Stimulated activated CD8-positive, alpha-beta memory T cell treated with anti-CD3 and anti-CD28 coated beads, Interleukin-15, amount 100 ng/mL, for 48 hours (primary cell): ENCODE data around the gene NOTUM.

Source experiments
- DNase-seq, 2 donors: peaks; one replicate each; pipeline ENCODE4 v3.0.0-alpha.2; 2020; ENCODE audit warnings: low read depth in 2 of 2

The NOTUM gene

GRCh38 chr17:81935709-81936084 lies 25.3 kb downstream of the NOTUM start:
- DNase-seq = no peak

DNA sequence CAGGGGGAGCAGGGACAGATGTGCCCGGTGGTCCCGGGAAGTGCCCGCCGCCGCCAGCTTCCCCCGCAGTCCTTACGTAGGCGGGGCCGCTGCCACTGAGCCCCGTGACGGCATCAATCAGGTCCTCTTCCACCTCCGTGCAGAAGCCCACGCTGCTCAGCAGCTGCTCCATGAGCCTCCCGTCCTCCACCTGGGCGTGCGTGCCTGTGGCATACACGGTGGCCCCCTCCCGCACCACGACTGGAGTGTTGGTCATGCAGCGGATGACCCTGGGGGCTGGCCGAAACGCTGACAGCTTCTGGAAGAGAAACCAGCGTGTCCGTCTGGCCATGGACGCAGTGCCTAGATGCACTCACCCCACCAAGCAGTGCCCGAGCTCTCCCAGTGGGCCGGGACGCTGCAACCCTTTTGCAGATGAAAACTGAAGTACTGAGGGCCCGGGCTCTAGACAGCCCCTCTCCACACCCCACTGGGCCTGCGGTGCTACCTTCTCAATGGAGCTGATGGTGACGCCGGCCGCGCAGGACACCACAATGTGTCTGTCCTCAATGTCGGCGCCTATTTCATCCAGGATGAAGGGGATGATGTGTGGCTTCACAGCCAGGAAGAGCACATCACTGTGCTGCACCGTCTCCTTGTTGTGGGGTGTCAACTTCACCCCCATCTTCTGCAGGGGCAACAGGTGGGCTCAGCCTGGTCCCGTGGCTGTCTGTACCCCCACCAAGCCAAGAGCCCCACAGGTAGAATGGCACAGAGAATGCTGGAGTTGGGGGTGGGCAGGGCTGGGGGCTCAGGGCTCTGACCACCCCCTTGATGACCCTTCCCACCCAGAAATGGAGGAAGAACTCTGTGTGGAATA lies 25.9 kb downstream of the NOTUM start:
- no peak for DNase-seq

DNA sequence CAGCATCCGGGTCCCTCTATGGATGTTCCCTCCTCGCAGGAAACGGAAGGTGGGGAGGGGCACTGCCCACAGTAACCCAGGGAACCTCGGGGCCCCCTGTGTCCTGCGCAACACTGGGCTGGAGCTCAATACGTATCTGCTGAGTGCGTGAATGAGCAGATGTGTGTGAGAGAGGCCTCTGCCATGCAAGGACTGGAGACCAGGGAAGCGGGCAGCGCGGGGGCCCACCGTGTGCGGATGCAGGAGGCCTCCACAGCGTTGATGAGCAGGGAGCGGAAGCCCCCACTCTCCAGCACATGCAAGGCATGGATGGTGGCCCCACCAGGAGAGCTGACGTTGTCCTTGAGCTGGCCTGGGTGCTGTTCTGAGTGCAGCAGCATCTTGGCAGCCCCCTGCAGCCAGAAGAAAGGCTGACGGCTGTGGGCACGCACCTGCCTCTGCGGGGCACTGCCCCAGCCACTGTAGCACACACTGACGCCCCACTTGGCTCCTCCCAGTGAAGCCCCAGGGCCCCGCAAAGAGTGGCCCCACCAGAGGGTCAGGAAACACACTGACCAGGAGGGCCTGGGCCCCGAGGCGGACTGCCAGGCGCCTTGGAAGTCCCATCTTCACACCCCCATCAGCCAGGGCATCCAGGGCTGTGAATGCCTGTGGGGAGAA lies 26.8 kb downstream of the NOTUM start:
- DNase-seq = no peak

GRCh38 chr17:81933178-81933699 lies 27.7 kb downstream of the NOTUM start:
- DNase-seq = no peak

- DNase-seq = no peak
Observed at GRCh38 chr17:81932333-81932983, 28.5 kb downstream of the NOTUM start.

DNA sequence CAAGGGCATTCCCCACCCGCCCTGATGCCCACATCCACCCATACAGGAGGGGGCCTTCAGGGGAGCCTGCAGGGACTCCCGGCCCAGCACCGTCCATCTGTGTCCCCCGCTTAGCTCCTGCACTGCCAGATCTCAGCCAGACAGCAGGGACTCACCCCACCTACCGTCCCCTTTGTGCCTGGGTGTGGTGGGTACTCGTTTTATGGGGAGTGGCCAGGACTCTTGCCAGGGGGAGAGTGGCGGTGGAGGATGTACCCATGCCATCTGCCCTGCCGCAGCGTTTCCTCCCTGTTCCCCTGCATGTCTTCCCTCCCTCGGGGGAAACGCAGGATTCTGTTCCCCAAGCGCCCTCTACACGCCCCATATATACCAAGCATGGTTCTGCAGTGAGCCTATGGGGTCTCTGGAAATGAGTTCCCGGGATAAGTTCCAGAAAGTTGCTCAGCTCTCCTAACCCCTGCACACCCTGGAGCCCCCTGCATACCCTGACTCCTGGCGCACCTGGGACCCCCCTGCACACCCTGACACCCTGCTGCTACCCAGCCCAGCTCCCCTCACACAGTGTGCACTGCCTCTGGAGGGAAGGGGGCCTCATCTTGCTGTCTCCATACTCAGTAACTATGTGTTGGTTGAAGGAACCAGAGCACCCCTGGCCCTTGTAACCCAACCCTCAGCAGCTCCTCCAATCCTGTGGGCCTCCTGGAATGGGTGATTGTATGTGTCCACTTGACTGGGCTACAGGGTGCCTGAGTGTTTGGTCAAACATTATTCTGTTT lies 29.2 kb downstream of the NOTUM start:
- DNase-seq = no peak

GRCh38 chr17:81931189-81931556 lies 29.8 kb downstream of the NOTUM start:
- DNase-seq = no peak

DNA sequence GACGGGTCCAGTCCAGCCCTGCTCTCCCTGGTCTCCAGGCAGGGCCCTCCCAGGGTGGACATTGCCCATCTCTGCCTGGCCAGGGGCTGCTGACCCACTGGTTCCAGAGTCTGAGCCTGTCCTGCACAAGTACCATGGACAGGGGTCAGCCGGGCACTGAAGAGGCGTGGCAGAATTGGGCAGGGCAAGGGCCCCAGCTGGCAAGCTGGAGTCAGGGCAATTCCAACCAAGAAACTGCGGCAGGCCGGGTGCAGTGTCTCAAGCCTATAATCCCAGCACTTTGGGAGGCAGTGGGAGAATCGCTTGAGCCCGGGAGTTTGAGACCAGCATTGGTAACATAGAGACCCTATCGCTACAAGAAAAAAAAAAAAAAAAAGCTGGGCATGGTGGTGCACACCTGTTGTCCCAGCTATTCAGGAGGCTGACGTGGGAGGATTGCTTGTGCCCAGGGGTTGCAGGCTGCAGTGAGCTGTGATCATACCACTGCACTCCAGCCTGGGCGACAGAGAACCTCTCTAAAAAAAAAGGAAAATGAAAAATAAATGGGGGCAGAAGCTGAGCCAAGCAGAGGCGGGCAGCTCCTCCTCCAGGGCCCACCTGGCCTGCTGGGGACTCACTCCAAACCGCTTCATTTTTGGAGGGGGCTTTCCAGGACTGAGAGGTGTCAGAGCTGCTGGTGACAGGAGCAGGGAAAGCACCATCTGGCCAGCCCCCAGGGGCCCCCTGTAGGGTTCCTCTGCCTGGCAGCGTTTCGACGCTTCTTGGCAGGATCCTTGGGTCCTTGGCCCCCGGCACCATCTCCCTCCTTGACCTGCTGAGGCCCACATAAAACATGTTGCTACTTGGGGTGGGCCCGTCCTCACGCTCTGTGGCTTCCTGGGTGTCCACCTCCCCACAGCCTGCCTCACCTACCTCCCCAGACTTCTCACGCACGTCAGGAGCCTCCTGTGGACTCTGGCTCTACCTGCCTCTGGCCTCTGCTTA lies 30.6 kb downstream of the NOTUM start:
- no peak for DNase-seq

DNA sequence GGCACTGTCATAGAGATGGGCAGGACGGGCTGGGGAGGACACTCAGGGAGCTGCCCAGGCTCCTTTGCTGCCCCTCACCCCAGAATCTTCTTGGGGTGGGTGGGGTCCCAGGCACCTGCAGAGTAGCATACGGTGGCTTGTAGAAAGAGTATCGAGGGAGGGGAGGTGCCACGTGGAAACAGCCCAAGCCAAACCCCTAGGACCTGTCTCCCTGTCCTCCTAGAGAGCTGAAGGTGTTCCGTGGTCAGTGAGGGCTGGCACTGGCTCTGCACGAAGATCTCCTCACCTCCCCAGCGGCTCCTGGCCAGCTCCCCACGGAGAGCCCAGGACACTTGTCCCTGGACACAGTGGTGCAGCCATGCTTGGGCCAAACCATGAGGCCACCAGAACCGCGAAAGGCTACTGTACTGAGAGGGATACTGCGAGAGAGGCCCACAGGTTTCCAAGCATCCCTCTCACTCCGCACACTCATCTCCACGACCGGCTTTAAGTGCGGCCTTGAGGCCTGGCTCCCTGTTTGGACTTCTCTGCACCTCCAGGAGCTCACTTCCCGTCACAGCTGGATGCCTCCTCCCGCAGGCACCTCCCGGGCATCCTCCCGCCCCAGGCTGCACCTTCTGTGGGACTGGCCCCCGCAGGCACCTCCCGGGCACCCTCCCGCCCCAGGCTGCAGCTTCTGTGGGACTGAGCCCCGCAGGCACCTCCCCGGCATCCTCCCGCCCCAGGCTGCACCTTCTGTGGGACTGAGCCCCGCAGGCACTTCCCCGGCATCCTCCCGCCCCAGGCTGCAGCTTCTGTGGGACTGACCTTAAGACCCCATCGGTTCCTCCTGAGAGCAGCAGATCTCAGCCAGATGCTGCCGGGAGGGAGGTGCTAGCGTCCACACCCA lies 31.5 kb downstream of the NOTUM start:
- DNase-seq = no peak

DNA sequence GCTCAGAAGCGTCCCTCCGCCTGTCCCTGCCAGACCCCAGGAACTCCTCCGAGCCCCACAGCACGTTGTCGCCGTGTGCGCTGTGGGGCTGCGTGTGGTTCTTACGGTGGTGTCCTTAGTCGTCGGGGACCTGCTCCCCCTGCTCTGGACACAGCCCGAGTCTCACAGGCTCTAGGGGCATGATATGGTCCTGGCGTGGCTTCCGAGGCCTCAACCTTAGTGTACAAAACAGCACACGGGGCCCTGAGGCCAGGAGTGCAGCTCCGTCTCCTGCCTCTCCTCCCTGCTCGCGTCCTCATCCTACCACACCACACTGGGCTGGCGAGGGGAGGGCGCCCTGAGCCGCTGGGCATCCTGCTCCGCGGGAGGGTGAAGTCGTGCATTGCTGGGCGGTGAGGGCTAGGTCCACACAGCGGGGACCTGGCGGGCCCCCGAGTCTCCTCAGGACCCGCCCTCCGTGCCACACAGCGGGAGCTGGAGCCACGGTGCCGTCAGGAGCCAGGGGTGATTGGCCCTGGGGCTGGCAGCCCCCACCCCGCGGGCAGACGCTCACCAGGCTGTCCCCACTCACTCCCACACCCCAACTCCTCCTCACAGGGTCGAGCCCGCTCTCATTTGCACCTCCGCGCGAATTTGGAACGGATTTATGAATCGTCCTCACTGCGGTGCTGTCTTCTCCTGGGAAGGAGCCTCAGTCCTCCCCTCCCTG lies 32.3 kb downstream of the NOTUM start:
- no peak for DNase-seq

- DNase-seq = peak; percentile 83 to 87
Observed at GRCh38 chr17:81927653-81928543, 33.1 kb downstream of the NOTUM start, which contains the start of gene MAFG. MAFG (minus strand) TSS chr17:81927735; CDS start chr17:81923185, 4,550 bp downstream.

DNA sequence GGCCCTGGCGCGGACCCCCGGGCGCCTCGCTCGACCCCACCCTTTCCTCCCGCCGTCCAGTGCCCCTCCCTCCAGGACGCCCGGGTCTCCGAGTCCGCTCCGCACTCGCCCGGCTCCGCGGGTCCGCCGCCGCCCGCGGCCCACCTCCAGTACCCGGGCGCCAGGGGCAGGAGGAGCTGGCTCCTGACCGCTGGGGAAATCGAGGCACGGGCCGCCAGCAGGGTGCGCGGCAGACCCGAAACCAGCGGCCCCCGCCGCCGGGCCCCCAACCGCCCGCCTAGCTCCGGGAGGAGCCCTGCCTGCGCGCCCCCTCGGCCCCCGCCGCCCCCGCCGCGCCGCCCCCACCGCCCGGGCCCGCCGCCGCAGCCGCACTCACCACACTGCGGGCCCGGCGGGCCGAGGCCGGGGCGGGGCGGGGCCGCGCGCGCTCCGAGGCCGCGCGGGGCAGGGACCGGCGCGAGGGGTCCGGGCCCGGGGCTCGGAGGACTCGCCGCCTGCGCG lies 33.8 kb downstream of the NOTUM start:
- DNase-seq = no peak

DNA sequence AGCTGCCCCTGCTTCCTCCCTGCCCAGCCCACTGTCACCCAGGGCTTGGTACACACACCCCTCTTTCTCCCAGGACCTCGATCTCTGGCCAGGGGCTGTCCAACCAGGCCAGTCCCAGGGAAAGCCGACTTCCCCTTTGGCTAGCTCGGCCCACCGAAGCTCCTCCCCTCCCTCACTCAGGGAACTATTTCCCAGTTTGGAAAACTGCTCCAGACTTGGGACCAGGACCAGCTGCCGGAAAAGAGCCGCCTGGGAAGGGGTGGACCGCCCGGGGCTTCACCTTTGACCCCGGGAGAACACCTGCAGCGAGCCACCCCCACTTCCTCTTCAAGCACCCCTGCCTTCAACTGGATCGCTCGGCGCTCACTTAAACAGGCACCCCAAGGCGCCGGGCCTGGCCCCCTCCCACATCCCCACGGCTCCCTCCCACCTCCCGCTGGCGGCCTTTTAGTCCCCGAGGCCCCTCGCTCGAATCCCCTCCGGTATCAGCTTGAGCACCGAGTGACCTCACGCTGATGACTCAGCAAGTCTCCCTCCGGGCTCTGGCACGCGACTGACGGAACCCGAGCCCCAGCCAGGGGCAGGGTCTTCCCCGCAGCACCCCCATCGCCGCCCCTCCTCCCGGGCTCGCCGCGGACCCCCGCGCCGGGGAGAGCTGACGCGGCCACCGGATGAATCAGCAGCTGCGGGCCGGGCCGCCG lies 34.4 kb downstream of the NOTUM start:
- peak; percentile 43 to 54 for DNase-seq

DNA sequence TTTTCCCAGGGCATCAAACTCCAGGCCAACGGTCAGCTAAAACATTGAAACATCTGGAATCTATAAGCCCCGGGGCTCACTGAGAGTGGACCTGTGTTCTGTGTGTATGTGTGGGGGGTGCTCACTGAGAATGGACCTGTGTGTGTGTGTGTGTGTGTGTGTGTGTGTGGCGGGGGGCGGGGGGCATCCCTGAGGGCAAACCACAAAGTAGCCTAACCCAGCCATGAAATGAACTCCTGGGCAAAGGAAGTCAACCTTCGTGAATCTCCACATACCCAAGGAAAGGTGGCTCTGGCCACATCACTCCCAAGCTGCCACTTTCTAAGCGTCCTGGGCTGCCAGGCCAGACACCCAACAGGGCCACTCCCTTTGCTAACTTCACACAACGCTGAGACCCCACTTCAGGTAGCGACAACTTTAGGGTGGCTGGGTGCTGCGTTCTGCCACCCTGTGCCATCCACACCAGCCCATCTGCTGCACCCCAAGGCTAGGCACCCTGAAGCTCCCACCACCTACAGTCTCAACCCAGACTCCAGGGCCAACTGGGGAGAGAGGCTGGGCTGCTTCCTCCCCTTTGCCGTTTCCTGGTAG lies 35.0 kb downstream of the NOTUM start:
- DNase-seq = no peak

- no peak for DNase-seq
Observed at GRCh38 chr17:81924557-81925532, 36.1 kb downstream of the NOTUM start.
